Fibroblast of the aortic adventitia (primary cell): Measurements from ENCODE around the gene TCAIM. TPM values are rescaled to one million over a fixed set of nuclear protein-coding genes. Genes with fewer than 3 reads are reported as not detected.

Source experiments
- DNase-seq: peaks from one replicate; pipeline ENCODE4 v3.0.0-alpha.2; 2010; ENCODE audit warnings: low read depth
- H3K4me3 ChIP-seq: 2 replicates; pipeline ENCODE4 v1.5.1; 2011; ENCODE audit warnings: low read depth, mild to moderate bottlenecking, control low read depth, low read length, moderate library complexity
- total RNA-seq: library from RNA; depleted of rRNA; stranded (reverse); fragments of >200 nt; gene quantifications from 2 replicates; pipeline ENCODE4 v1.2.3, GENCODE V29; 2012; ENCODE audit warnings: low replicate concordance
- TF ChIP-seq, protein P1 (sequence below): IDR thresholded peaks from 2 replicates; pipeline ENCODE4 v1.5.1; 2011; ENCODE audit warnings: mild to moderate bottlenecking, low read length, control low read depth, inconsistent platforms; ENCODE audit not compliant: insufficient read depth

Gene TCAIM
- total RNA-seq, 1 donor, result 33.3 TPM

DNA sequence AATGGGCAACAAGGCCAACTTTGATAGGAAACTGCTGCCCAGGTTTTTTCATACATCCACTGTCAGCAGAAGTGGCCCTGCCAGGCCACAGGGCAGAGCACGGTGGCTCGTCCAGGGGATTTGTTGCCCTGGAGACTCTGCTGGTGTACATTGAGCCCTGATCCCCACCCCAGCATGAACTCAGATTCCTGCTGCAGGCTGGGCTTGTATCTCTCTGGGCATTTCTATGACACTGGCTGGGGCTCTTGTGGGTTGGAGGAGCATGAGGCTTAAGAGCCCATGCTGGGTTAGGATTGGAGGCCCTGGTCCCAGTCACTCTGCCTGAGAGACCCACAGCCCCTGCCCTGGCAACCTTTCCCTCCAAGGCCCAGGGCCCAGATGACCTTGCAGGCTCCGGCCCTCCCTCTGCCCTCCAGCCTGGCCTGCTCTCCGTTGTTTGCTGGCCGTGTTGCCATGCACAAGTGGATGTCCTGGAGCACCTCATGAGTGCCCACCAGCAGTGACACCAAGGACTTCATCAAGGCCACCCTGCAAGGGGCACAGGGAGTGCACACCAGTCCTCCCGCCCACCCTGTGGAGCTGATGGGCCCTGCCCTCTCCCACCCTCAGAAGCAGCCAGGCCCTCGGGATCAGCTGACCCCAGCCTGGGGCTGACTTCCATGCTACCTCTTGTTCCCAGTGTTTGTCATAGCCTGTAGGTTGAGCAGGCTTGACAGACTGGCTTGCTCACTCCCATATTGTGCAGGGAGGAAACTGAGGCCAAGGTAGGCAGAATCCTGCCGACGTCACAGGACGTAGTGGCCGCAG is 80.8 kb downstream of the TCAIM start:
- DNase-seq, result no peak
- no peak overlapping the region for H3K4me3 ChIP-seq
- TF ChIP-seq, protein P1, sequence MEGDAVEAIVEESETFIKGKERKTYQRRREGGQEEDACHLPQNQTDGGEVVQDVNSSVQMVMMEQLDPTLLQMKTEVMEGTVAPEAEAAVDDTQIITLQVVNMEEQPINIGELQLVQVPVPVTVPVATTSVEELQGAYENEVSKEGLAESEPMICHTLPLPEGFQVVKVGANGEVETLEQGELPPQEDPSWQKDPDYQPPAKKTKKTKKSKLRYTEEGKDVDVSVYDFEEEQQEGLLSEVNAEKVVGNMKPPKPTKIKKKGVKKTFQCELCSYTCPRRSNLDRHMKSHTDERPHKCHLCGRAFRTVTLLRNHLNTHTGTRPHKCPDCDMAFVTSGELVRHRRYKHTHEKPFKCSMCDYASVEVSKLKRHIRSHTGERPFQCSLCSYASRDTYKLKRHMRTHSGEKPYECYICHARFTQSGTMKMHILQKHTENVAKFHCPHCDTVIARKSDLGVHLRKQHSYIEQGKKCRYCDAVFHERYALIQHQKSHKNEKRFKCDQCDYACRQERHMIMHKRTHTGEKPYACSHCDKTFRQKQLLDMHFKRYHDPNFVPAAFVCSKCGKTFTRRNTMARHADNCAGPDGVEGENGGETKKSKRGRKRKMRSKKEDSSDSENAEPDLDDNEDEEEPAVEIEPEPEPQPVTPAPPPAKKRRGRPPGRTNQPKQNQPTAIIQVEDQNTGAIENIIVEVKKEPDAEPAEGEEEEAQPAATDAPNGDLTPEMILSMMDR, result no peak

DNA sequence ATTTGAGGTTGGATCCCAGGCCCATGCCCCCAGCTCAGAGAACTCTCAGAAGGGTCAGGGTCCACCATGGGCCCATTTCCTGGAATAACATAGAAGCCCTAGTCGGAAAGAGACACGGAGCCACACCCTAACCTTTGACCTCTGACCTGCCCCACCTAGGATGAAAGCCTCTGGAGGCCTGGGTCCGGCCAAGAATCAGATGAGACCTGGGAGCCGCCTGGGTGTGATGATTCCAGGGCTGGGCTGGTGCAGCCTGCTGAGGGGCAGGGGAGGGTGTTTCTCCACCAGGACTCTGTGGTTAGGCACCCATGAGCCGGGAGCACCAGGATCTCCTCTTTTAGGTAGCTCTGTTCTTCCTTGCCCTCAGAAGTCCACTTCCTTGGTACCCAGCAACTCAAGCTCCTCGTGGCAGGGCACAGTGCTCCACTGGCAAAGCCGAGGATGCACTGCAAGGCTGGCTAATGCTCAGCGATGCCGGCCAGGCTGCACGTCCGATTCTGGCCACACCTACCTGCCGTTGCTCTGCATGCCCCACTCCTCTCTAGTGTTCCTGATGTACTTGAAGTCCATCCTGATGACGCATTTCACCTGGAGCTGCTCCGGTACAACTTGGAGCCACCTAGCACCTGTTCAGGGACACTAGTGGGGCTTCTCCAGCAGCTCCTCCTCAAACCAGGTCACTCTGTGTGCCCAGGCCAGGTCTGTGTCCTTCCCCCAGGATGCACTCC is 81.5 kb downstream of the TCAIM start:
- TF ChIP-seq, protein P1, result no peak
- no peak overlapping the region for H3K4me3 ChIP-seq
- no peak for DNase-seq

DNA sequence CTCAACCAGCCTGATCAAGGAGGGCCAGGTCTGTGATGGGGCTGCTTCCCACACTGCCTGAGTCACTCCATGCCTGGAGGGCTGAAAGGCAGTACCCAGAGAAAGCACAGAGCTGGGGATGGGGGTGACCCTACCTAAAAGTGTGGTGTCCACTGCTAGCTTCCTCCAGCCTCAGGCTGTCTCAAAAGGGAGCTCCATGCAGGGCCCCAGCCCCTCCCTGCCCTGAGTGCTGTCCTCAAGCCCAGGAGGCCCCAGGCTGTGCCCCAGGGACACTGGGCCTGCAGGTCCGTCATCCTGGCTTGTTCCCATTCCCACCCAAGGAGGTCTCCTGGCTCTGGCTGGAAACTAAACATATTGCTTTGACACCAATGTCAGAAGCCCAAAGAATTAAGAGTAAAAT is 82.1 kb downstream of the TCAIM start:
- DNase-seq, result no peak
- no peak overlapping the region for H3K4me3 ChIP-seq
- TF ChIP-seq, protein P1, result no peak

DNA sequence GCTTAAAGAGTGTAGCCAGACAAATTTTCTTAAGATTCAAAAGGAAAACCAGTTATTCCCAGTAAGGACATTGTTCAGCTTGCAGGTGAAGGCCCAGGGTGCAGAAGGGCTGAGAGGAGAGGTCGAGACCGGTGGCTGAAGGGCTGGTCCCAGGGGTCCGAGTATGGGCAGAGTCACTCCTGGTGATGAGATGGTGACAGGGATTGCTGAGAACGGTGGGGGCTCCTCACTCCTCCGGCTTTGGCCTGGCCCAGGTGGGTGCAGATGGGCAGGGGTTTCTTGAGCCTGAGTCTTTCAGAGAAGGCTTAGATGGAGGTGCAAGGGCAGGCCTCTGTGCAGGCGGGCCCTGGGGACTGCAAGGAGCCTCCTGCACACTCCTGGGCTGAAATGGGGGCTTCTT is 82.7 kb downstream of the TCAIM start:
- DNase-seq, result no peak
- H3K4me3 ChIP-seq, result no peak overlapping the region
- TF ChIP-seq, protein P1, result no peak

DNA sequence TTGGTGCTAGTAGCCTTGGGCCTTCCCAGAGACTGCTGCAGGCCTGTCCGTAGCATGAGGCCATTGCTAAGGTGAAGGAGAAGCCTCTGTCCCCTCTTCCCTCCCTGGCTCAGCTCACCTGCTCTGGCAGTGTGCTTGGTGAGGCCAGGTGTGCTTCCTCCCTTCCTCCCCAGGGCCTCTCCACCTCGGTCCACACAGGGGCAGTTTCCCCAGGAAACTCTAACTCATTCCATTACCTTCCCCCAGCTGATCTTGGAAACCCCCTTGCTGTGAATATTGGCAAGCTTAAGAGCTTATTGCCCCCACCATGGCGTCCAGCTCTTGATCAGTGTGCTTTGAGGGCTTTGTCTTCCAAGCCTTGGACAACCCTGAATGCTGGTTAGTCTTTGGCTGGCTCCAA is 86.2 kb downstream of the TCAIM start:
- TF ChIP-seq, protein P1, result no peak
- DNase-seq, result no peak
- H3K4me3 ChIP-seq, result no peak overlapping the region

DNA sequence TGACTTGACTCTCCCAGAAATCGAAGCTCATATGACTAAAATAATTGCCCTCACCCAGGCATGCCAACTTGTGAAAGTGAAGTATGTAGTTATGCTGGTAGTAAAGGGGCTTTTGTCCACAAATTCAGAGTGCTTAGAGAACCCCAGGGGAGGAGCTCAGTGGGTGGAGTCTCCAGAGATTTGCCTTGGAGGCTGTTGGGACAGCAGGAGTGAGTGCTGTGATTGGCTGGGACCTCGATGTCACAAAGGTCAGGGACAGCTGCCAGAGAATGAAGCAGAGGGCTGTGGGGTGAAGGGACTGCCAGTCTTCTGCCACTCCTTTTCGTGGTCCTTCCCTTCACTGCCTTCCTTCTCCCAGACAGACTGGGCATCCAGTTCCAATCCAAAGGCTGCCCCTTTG is 89.1 kb downstream of the TCAIM start:
- DNase-seq, result no peak
- TF ChIP-seq, protein P1, result no peak
- no peak overlapping the region for H3K4me3 ChIP-seq
